GM19238 (cell line): ENCODE measurements around the gene RSL24D1.
"Not testable (repeated sequence)": the region's sequence is repeated elsewhere in the genome, so short reads cannot be mapped to it uniquely, and the experiment has no call there.

Experiments
- DNase-seq: peaks from one replicate; pipeline ENCODE4 v3.0.0; 2011; ENCODE audit warnings: low spot score; ENCODE audit not compliant: insufficient read length

The RSL24D1 gene

DNA sequence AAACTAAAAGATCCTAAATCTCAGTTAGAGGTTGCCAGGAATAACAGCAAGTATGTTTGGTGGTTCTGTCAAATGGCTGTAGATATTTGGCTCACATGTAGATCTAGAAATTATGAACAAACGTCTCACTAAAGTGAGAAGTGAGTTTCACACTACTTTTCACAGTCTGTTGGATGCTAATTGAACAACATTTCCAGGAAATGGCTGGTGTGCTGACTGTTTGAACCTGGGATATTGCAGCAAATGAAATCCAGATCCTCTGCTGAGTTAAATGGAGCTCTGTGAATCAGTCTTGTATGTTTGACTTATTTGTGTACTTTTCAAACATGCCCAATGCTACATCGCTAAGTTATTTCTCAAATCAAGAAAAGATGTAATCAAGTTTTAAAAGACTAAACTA lies 21.3 kb upstream of the RSL24D1 start:
- DNase-seq, result no peak

DNA sequence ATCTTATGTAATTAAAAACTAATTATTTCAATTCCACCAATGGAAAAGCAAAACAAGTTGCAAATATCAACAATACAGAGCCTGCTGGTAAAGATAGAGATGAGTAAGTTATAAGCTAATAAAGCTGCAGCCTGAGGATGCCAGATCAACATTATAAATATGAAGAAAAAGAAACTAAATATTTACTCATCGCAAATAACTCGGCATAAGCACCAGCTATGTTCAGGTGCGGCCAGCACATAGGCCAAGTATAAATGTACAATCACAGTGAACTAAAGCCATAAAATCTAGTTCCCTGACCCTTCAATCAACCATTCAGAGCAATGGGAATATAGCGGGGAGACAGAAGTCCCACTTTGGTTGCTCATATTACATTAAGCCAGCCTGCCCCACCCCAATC lies 7.7 kb upstream of the RSL24D1 start:
- no peak for DNase-seq

DNA sequence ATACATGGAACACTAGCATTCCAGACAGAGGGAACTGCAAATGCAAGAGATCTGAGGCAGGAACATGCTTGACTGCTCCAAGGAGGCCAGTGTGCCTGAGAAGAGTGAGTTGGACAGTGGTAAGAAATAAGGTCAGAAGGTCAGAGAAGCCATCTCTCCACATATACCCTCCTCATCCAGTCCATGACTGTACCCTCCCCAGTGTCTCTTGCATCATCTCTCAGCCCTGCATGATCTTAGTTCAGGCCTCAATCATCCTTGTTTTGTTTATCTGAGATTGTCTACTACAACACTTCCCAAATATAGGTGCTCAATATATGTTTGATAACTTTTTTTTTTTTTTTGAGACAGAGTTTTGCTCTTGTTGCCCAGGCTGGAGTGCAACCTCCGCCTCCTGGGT lies 5.5 kb upstream of the RSL24D1 start:
- no peak for DNase-seq

DNA sequence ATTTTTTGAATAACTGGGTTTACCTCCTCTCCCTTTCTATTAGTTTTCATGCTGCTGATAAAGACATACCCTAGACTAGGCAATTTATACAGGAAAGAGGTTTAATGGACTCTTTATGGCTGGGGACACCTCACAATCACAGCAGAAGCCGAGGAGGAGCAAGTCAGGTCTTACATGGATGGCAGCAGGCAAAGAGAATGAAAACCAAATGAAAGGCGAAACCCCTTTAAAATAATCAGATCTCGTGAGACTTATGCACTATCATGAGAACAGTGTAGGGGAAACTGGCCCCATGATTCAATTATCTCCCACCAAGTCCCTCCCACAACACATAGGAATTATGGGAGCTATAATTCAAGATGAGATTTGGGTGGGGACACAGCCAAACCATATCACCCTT lies 2.0 kb upstream of the RSL24D1 start:
- no peak for DNase-seq

DNA sequence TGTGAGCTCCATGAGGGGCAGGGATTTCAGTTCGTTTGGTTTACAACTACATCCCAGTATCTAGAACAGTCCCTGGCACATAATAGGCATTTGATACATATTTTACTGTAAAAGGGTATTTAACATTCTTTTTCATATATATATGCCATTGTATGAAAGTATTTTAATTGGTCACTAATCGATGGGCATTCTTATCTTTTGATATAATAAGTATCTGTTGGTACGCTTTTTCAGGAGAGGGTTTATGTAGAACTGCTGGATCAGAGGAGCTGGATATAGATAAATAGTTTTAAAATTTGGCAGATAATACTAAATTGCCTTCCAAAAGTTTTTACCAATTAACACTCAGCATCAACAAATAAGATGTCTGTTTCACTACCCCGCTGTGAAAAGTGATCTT lies 978 bp upstream of the RSL24D1 start:
- DNase-seq, result no peak

DNA sequence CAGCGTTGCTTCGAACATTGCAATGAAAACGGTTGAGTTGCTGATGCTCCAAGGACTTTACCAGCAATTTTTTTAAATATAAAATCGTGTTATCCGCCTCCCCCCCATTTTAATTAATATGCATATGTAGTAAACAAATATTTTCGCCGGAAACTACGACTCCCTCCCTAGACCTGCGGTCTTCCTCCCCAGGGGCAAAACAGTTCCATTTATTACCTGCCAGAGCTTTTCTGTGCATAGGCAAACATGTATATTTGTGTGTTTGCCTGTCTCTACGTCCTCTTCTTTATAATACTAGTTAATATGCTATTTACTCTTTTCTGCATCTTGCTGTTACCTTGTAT lies 593 bp upstream of the RSL24D1 start:
- no peak for DNase-seq

DNA sequence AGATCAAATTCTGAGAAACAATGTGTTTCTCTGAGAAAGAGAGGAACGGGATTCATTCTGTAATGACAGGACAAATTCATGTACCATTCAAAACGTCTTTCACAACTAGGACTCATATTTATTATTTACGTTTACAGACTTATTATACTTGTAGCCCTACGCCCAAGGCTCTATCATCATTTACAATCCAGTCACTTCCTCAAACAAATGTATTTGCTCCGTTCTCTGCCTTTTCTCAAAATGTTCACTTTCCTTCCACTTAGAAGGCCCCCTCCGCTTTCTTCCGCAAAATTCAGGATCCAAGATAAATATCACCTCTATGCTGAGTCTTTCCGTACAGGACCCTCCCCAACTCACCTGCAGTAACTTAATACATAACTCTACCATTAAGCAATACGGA lies 745 bp downstream of the RSL24D1 start:
- DNase-seq, result no peak

DNA sequence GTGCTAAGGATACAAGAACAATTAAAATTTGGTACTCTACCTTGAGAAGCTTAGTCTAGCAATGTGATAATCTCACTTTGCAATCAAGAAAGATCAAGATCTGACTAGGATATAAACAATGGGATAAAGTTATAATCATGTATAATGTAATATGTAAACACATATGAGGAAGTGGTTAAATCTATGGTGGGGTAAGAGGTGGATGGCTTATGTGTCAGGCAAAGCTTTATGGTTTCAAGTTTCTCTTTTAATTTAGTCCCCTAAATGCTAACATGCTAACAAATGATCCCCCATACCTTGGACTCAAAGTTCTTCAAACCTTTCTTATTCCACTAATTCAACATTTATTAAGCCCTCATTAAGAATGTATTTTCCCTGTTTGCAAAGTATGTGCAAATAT lies 2.5 kb downstream of the RSL24D1 start:
- DNase-seq, result no peak

DNA sequence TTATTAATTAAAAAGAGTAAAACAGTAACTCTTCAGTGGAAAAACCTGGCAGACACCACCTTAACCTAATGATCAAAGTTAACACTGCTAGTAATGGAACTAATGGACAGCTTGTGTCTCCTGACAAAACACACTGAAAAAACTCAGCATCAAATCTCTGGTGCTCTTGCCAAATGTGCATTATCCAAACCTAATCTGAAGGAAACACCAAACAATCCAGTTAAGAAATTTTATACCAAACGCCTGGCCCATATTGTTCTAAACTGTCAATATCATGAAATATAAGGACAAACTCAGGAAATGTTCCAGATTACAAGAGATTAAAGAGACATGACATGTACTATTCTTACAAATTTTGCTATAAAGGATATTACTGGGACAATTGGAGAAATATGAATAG lies 10.4 kb downstream of the RSL24D1 start:
- no peak for DNase-seq

DNA sequence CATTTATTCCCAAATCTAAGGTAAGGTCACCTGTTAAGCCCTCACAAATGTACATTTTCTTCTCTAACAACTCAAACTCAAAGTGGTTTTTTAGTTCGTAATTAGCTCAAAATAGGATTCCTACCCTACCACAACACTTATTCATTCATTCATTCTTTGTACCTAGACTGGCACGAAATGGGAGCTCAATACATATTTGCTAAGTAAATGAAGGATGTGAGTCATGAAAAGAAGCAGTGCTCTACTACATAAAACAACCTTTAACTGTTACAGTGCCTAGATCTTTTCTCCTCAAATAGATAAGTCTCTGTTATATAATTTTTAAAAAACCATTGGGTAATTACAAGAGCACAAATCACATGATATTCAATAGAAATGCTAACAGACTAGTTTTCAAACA lies 13.1 kb downstream of the RSL24D1 start:
- no peak for DNase-seq

DNA sequence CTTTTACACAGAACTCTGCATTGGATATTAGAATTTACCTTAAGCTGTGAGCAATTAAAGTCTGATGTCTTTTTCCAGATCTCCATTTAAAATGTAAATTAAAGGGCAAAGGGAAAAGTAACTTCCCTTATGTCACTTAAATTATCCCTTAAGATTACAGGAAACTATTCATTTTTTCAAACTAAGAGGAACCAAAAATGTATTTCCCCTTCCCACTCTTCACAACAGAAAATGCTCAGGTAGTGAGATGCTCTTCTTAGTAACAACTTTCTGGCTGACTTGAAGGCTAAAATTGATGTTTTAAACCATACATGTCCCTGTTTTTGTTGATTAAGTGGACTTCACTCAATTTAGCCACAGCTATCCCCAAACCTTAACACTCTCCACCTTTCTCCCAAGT lies 17.6 kb downstream of the RSL24D1 start:
- DNase-seq, result no peak

DNA sequence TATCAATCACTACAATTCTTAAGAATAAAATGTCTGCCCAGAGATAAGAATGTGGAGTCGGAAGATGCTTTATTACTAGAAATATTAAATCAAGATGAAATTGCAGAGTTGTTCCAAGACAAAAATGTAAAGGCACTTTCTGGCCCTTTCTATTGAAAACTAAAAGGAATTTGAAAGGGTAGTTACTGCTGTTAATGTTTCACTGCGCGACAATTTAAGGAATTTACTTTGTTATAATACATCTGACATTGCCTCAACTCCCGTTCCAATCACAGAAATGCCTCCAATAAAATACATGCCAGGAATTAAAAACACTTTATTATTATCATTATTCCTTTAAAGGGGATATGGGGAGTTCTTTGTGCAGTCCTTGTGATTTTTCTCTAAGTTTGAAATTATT lies 26.4 kb downstream of the RSL24D1 start:
- DNase-seq, result no peak

DNA sequence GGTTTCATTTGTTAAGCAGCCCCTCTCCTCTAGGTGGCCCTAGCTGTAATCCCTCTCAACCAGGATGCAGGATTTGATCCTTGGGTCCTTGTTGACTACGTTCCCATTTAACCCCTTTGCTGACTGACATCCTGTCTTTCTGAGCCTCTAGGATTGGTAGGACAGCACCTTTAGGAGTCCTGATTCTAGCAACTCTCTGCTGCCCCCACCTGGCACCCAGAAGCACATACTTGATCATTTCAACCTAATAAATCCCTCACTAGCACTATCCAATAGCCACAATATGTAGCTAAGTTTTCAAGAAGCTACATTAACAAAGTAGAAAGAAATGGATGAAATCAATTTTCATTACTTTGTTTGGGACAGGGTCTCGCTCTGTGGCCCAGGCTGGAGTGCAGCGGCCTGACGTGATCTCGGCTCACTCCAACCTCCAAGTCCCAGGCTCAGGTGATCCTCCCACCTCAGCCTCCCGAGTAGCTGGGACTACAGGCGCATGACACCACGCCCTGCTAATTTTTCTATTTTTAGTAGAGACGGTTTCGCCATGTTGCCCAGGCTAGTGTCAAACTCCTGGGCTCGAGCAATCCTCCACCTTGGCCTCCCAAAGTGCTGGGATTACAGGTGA lies 28.3 kb downstream of the RSL24D1 start:
- peak; percentile 27 for DNase-seq

DNA sequence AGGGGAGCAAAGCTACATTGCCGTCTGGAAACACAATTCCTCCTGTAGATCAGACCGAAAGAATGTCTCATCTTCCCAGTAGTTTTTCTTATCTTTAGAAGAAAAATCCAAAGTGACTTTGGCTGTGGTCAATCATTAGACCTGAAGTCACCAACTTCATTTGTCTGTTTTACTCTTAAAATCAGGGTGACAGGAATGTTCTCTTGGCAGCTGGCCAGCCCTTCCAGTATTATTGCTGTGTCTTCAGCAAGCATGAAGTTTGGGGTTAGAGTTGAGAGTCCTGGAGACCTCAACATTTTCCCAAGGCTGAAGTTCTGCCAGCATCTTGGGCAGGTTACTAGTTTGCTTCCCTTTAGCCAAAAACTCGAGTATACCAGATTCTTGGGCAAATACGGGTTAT lies 32.5 kb downstream of the RSL24D1 start:
- DNase-seq, result no peak

DNA sequence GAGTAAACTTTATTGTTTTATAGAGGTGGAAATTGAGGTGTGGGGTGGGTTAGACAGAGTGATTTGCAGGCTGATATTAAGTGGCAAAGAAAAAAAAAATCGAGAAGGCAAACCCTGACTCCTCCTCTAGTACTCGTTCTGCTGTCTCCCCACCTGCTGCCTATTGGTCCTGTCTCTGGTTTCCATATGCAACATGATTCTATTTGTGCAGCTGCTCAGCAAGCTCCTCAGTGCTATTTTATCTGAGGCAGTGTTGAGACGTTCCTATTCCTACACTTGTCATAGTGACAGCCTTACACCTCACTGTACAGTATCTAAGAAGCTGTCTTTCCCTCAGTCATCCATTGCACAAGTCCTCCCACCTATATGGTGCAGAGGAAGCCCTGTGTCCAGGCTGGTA lies 45.1 kb downstream of the RSL24D1 start:
- no peak for DNase-seq

DNA sequence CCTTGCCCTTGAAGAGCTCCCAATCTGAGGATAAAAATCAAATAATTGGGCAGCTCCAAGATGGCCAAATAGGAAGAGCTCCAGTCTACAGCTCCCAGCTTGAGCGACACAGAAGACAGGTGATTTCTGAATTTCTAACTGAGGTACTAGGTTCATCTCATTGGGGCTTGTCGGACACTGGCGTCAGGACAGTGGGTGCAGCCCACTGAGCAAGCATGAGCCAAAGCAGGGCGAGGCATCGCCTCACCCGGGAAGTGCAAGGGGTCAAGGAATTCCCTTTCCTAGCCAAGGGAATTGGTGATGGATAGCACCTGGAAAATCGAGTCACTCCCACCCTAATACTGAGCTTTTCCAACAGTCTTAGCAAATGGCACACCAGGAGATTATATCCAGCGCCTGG lies 53.6 kb downstream of the RSL24D1 start:
- DNase-seq, result not testable (repeated sequence)

DNA sequence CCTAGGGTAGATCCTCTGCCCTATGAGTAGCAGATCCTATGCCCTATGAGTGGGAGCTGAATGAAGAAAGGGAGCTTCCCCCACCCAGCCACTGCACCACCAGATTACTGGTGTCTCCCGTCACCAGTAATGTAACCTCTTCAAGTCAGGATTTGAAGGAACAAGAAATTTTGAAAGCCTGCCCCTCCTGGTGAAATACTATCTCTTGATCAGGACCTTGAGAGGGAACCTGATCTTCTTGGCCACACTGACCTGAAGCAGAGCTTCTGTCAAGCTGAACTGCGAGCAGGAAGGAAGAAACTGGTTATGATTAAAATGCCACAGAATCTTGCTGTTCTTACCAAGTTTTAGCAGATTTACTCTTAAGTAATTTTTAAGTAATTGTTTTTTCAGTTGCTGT lies 62.8 kb downstream of the RSL24D1 start:
- no peak for DNase-seq

DNA sequence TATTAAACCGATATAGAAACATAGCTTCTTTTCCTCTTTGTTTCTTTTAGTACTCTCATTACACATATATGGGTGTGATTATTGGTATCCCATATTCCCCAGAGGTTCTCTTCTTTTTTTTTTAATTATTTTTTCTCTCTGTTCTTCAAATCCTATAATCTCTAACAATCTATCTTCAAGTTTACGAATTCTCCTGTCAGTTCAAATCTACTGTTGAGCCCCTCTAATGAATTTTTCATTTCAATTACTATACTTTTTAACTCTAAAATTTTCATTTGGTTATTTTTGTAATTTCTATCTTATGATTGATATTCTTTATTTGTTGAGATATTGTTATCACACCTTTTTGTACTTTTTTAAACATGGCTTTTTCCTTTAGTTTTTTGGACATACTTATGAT lies 64.1 kb downstream of the RSL24D1 start:
- no peak for DNase-seq
